Tibial artery (tissue), 4 donors: ENCODE results near the gene PPP6R3.
A peak's percentile ranks its signal among the peaks of the same experiment; 100 is the strongest.
"Not testable (repeated sequence)": the region's sequence is repeated elsewhere in the genome, so short reads cannot be mapped to it uniquely, and the experiment has no call there.

Source experiments
- DNase-seq, 2 donors: peaks; one replicate each; pipeline ENCODE4 v3.0.0-alpha.2; 2019
- H3K27ac ChIP-seq, 2 donors: fragments of 200-600 bp; sonication (generic) in 1 of 2; 1 replicate in 1 of 2; 2 replicates in 1 of 2; pipeline ENCODE4 v1.5.1; 2018 to 2019; ENCODE audit warnings: mild to moderate bottlenecking in 1 of 2
- H3K27me3 ChIP-seq, 2 donors: fragments of 200-600 bp; sonication (generic) in 1 of 2; one replicate each; pipeline versions ENCODE4 v1.5.1 to v1.6.0; 2016 to 2019
- H3K36me3 ChIP-seq, 3 donors: fragments of 200-600 bp; sonication (generic) in 2 of 3; one replicate each; pipeline ENCODE4 v1.5.1; 2016 to 2019; ENCODE audit warnings: mild to moderate bottlenecking in 2 of 3
- H3K4me1 ChIP-seq, 4 donors: fragments of 200-600 bp; sonication (generic) in 2 of 4; 1 replicate in 3 of 4; 2 replicates in 1 of 4; pipeline ENCODE4 v1.5.1; 2016 to 2019
- H3K4me3 ChIP-seq, 2 donors: fragments of 200-600 bp; sonication (generic) in 1 of 2; 1 replicate in 1 of 2; 2 replicates in 1 of 2; pipeline ENCODE4 v1.5.1; 2018 to 2019; ENCODE audit warnings: mild to moderate bottlenecking in 2 of 2
- H3K9me3 ChIP-seq, 3 donors: fragments of 200-600 bp; sonication (generic) in 1 of 3; one replicate each; pipeline ENCODE4 v1.5.1; 2016 to 2019
- intact Hi-C: fragments of 100-400 bp; cut with DNase I; formaldehyde crosslinking; loops from one replicate; pipeline ENCODE4 v1.15.0; 2023; ENCODE audit warnings: low total_unique reads
- TF ChIP-seq, protein P1 (sequence below), 2 experiments: fragments of 200-600 bp in 1 of 2; fragments of 450-650 bp in 1 of 2; IDR thresholded peaks; one replicate each; pipeline ENCODE4 v1.5.1; 2017 to 2019; ENCODE audit warnings: antibody characterized with exemption in 2 of 2, mild to moderate bottlenecking in 1 of 2, moderate library complexity in 1 of 2

PPP6R3 gene

DNA sequence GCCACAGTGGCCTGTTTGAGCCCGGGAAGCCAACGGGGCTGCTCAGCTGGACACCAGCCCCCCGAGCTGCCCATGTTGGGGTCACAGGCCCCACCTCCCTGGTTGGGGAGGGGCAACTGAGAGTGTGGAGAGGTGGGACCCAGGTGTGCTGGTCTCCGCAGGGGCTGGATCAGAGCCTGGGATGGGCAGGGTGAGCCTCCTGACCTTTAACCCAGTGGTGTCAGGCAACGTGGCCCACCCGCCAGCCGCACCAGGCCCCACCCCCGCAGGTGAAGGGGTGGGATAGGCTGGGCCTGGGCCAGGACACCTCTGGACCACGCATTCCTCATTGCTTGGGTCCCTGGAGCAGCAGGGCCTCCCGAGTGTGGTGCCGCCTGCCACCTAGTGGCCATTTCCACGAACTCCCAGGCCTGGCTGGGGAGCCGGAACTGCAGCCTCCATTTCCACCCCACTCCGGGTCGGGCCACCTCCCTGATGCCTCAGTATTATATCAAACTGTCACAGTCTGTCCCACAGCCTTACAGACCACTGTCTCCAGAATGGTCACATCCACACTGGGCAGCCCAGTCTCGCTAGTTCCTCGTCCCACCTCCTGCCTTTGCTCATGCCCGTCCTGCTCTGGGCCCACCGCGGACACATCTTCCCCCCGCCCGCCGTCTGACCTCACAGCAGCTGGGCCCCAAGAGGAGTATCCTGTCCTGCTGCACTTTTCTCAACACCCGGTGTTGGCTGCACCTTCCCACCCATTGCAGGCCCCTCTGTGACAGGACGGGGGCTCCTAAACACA is 13.3 kb upstream of the PPP6R3 start:
- intact Hi-C loops: loop anchor here (5.0 to 10.0 kb wide), 4 partner anchors 62 to 240 kb away; no protein-coding TSS in a partner anchor
- H3K36me3 ChIP-seq: peaks cover 29 to 68% (median 51%) of the 10 kb centered on the region in 3 donors

GRCh38 chr11:68447914-68448313 is 12.6 kb upstream of the PPP6R3 start:
- DNase-seq: peak in 1 of 2 donors; percentile 21
- intact Hi-C loops: loop anchor here (5.0 to 10.0 kb wide), 4 partner anchors 63 to 241 kb away; no protein-coding TSS in a partner anchor
- H3K4me3 ChIP-seq, H3K9me3 ChIP-seq, H3K4me1 ChIP-seq, H3K27ac ChIP-seq, H3K27me3 ChIP-seq: not testable (repeated sequence)
- peaks cover 29 to 61% (median 44%) of the 10 kb centered on the region in 3 donors for H3K36me3 ChIP-seq

More for the DNA sequence above, 13.3 kb upstream of the PPP6R3 start:
- Histone ChIP-seq H3K27ac (peak overlapping the region in 1 of 2 donors; percentile 13), H3K4me3 (no peak overlapping the region), H3K27me3 (no peaks in the 10 kb centered on the region), H3K9me3 (no peaks in the 10 kb centered on the region), H3K4me1 (no peaks in the 10 kb centered on the region)
- peak; percentile 60 to 84 for DNase-seq
- TF ChIP-seq, protein P1, sequence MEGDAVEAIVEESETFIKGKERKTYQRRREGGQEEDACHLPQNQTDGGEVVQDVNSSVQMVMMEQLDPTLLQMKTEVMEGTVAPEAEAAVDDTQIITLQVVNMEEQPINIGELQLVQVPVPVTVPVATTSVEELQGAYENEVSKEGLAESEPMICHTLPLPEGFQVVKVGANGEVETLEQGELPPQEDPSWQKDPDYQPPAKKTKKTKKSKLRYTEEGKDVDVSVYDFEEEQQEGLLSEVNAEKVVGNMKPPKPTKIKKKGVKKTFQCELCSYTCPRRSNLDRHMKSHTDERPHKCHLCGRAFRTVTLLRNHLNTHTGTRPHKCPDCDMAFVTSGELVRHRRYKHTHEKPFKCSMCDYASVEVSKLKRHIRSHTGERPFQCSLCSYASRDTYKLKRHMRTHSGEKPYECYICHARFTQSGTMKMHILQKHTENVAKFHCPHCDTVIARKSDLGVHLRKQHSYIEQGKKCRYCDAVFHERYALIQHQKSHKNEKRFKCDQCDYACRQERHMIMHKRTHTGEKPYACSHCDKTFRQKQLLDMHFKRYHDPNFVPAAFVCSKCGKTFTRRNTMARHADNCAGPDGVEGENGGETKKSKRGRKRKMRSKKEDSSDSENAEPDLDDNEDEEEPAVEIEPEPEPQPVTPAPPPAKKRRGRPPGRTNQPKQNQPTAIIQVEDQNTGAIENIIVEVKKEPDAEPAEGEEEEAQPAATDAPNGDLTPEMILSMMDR (IDR thresholded peaks at IDR 0.05): peak; percentile 92 to 97

GRCh38 chr11:68448604-68449011 is 11.9 kb upstream of the PPP6R3 start:
- TF ChIP-seq, protein P1 (IDR thresholded peaks at IDR 0.05): no peak

GRCh38 chr11:68449951-68450350 is 10.6 kb upstream of the PPP6R3 start:
- intact Hi-C loops: loop anchor here (5.0 to 10.0 kb wide), 4 partner anchors 65 to 243 kb away; no protein-coding TSS in a partner anchor
- H3K36me3 ChIP-seq: peaks cover 29 to 50% (median 42%) of the 10 kb centered on the region in 3 donors
- no peak overlapping the region for H3K4me3 ChIP-seq
- no peaks in the 10 kb centered on the region for H3K27me3 ChIP-seq
- TF ChIP-seq, protein P1 (IDR thresholded peaks at IDR 0.05): no peak
- H3K27ac ChIP-seq: no peak overlapping the region
- DNase-seq: peak in 1 of 2 donors; percentile 57
- no peaks in the 10 kb centered on the region for H3K4me1 ChIP-seq
- H3K9me3 ChIP-seq: no peaks in the 10 kb centered on the region

More at GRCh38 chr11:68448604-68449011, 11.9 kb upstream of the PPP6R3 start:
- H3K27ac ChIP-seq: no peak overlapping the region
- no peak overlapping the region for H3K4me3 ChIP-seq
- no peaks in the 10 kb centered on the region for H3K27me3 ChIP-seq
- H3K4me1 ChIP-seq: no peaks in the 10 kb centered on the region
- H3K9me3 ChIP-seq: no peaks in the 10 kb centered on the region
- peak in 1 of 2 donors; percentile 57 for DNase-seq
- intact Hi-C loops: loop anchor here (5.0 to 10.0 kb wide), 4 partner anchors 64 to 241 kb away; no protein-coding TSS in a partner anchor
- H3K36me3 ChIP-seq: peaks cover 29 to 58% (median 42%) of the 10 kb centered on the region in 3 donors

DNA sequence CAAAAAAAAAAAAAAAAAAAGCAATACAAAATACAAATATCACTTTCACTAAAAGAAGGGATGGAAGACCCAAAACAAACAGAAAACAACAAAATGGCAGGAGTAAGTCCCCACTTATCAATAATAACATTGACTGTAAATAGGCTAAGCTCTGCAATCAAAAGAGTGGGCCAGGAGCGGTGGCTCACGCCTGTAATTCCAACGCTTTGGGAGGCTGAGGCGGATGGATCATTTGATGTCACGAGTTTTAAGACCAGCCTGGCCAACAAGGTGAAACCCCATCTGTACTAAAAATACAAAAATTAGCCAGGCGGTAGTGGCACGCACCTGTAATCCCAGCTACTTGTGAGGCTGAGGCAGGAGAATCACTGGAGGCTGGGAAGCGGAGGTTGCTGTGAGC is 9.8 kb upstream of the PPP6R3 start:
- Histone ChIP-seq H3K4me1 (no peaks in the 10 kb centered on the region), H3K9me3 (no peaks in the 10 kb centered on the region), H3K27ac (no peak overlapping the region), H3K4me3 (no peak overlapping the region), H3K36me3 (peaks cover 29 to 43% (median 36%) of the 10 kb centered on the region in 3 donors), H3K27me3 (no peaks in the 10 kb centered on the region)
- intact Hi-C loops: no loop called here
- DNase-seq: peak in 1 of 2 donors; percentile 54
- TF ChIP-seq, protein P1 (IDR thresholded peaks at IDR 0.05): no peak

GRCh38 chr11:68454767-68455166 is 5.8 kb upstream of the PPP6R3 start:
- Histone ChIP-seq H3K27me3 (no peaks in the 10 kb centered on the region), H3K27ac (no peak overlapping the region), H3K9me3 (no peaks in the 10 kb centered on the region), H3K4me3 (no peak overlapping the region), H3K36me3 (peaks cover 3 to 5% (median 5%) of the 10 kb centered on the region in 3 donors), H3K4me1 (peaks cover 0 to 6% (median 2%) of the 10 kb centered on the region in 4 donors)
- intact Hi-C loops: no loop called here
- TF ChIP-seq, protein P1 (IDR thresholded peaks at IDR 0.05): no peak
- DNase-seq: peak in 1 of 2 donors; percentile 56
